Measurements from ENCODE around the gene MDH1. TPM values are rescaled to one million over a fixed set of nuclear protein-coding genes. Genes with fewer than 3 reads are reported as not detected.

Gene MDH1
- total RNA-seq, 1 donor from 2014 or later: 175 TPM

DNA sequence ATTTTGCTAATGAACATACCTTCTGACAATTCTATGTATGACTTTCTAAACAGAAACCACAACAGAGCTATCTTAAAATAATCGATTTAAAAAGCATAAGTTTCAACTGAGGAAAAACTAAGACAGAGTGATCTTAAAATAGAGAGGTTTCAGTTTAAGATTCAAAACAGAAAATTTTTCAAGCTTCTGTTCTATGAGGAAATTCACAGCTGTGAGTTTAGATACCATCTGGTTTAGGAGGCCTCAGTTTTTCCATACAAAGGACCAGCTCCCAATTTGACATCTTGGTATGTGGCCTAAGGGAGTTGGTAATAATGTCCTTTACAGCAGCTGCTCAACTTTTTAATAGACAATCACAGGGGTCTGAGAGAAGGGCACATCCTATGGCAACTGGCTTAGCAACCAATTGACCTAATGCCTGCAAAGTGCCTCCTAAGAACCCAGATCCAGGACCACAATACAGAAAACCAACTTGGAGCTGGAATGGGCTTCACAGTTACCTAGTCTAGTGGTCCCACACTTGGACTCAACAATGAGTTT is 39.7 kb downstream of the MDH1 start:
- intact Hi-C loops (cut with micrococcal nuclease): no loop called here

DNA sequence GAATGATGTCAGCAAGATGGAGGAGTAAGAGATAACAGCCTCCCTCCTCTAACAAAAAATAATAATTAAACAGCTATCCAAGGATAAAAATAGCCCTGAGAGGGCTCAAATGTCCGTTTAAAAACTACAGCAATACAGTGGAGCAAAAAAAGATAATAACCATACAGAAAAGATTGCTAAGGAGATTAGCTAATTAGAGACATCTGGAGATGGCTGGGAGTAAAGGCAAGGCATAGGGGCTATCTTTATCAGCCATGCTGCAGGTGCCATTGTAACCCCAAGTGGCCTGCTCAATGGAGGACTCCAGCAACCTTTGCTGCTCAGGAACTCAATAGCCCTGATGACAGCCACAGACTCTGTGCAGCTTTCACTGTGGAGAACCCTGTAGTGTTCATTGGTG is 42.7 kb downstream of the MDH1 start:
- intact Hi-C loops (cut with micrococcal nuclease): no loop called here

DNA sequence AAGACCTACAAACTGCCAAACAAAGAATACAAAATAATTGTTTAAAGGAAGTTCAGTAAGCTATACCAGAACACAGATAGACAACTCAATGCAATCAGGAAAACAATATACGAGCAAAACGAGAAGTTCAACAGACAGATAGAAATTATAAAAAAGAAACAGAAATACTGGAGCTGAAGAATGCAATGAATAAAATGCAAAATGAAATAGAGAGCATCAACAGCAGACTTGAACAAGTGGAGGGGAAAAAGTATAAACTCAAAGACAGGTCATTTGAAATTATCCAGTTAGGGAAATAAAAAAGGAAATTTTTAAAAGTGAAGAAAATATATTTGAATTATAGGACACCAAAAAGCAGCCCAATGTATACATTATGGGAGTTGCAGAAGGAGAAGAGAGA is 43.6 kb downstream of the MDH1 start:
- intact Hi-C loops (cut with micrococcal nuclease): no loop called here

GRCh38 chr2:63639344-63639743 is 50.6 kb downstream of the MDH1 start:
- intact Hi-C loops (cut with micrococcal nuclease): no loop called here

DNA sequence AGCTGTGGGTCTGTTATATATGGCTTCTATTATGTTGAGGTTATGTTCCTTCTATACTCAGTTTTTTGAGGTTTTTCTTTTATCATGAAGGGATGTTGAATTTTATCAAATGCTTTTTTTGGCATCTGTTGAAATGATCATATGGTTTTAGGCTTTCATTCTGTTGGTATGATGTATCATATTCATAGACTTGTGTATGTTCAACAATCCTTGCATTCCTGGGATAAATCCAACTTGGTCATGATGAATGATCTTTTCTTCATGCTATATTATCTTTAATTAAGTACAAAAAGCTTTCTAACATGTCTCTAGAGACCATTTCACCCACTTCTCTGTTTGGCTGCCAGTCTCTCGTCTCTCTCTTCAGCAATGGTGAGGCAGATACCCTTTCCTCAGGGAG is 54.2 kb downstream of the MDH1 start:
- intact Hi-C loops (cut with micrococcal nuclease): no loop called here

DNA sequence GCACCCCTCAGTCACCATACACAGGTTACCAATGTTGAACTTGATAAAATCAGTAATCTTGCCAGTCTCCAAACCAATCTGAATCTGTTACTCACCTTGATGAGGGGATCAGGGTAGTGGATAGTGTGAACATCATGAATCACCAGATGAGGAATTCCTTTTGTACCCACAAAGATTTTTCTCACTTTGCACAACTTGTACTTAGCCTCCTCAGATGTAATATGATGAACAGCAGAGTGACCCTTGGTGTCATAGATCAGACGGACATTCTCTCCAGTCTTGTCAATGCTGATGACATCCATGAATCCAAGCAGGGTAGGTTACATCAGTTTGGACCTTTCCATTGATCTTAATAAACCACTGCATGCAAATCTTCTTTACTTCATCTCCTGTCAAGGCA is 54.7 kb downstream of the MDH1 start:
- intact Hi-C loops (cut with micrococcal nuclease): no loop called here

DNA sequence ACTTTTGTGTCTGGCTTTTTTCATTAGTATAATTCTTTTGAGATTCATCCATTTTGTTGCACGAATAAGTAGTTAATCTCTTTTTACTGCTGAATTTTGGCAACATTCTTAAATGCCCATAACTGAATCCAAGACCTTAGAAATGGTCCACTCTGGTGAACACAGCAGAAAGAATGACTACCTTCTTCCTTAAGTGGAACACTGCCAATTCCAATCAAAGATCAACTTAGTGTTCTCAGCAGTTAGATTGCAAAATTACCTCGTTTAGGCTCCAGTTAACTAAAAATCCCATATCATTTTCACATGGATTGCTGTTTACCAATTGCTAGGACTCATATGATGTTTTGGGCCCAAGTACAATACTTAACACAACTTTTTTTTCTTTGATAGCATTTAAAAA is 59.9 kb downstream of the MDH1 start:
- intact Hi-C loops (cut with micrococcal nuclease): no loop called here

- intact Hi-C loops (cut with micrococcal nuclease): no loop called here
Measured at GRCh38 chr2:63649829-63650228, 61.1 kb downstream of the MDH1 start.

GRCh38 chr2:63650756-63651155 is 62.0 kb downstream of the MDH1 start:
- intact Hi-C loops (cut with micrococcal nuclease): no loop called here

- intact Hi-C loops (cut with micrococcal nuclease): no loop called here
Measured at GRCh38 chr2:63651356-63651755, 62.6 kb downstream of the MDH1 start.

DNA sequence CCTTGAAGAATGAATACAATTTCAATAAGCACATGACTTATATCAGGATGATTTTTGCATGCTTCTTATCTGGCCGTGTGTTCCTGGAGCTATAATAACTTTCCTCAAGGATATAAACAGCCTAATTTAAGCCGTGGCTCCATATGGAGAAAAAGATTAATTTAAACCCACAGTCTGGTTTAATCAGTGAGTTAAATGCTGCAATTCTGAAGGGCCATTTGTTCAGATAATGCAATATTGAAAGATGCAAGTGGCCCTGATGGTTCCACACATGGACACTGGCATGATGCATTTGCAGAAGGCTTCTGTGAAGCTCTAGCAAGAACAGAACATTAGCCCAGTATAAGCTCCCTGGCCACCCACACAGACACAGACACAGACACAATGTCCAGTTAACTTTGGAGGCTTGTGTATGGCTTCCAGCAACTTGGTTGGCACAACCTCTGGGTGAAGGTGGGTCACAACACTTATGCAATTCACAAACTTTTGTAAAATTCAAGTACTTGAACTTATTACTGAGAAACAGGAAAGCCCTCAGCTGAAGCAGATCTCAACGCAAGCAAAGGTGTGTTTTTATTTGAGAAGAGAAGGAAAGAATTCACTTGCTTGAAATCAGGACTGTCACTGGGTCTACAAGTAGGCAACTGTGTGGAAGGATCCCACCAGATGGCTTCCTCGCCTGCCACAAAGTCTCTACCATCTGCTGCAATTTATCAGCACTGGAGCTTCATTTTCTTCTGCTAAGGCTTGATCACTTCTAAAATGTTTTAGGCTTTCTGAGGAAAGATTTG is 63.3 kb downstream of the MDH1 start:
- intact Hi-C loops (cut with micrococcal nuclease): no loop called here

DNA sequence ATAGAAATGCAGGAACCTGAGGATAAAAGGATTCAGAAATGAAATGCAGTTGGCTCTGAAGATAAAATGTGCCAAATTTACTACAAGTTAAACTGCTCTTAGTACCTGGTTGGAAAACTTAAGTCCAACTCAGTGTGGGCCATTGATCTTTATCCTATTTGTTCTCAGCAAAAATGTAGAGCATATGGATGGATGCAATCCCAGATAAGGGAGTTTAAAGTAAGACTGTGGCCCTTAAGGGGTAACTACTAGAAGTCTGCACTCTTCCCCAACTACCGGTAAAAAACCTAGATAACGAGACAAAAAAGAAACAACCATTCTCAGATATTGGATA is 63.9 kb downstream of the MDH1 start:
- intact Hi-C loops (cut with micrococcal nuclease): no loop called here

GRCh38 chr2:63654959-63655358 is 66.2 kb downstream of the MDH1 start:
- intact Hi-C loops (cut with micrococcal nuclease): no loop called here

Other genes starting within 250 kb of the MDH1 start
- 5.9 and 7.3 TPM in 2 replicates for gene WDPCP, start 486 bp upstream of the MDH1 start, total RNA-seq

All from T-helper 1 cell treated with Interleukin-12 subunit alpha and Interleukin-12 subunit beta and Interleukin-4 antibody, amounts not matched to agents 30 ng/mL and 1 ng/mL, for 36 hours (primary cell).